ENCODE measurements around the gene JMJD1C. TPM values are rescaled to one million over a fixed set of nuclear protein-coding genes. Genes with fewer than 3 reads are reported as not detected.

Gene JMJD1C
- total and polyA plus RNA-seq, 10 of the 15 experiments (the other 5 are each of a cell fraction or from before 2014, with no cell fraction given): 31.2 to 83.3 (median 49.5) TPM

GRCh38 chr10:63384001-63384400 is 81.8 kb downstream of the JMJD1C start:
- H3K27me3 ChIP-seq (replicated peaks in 1 of 2; ENCODE audit: control insufficient read depth in 2 of 2, insufficient read depth in 2 of 2, low read length in 1 of 2): no peaks in the 10 kb centered on the region
- in situ Hi-C loops (cut with MboI): no loop called here
- DNase-seq (ENCODE audit: low read depth, low spot score) (no peak), FAIRE-seq (no peak), ATAC-seq (no peak)
- H2AFZ ChIP-seq (ENCODE audit: control insufficient read depth, low read depth, low read length): no peak overlapping the region
- ChIA-PET CTCF (interaction anchor here (0.6 to 1.8 kb wide), 4 partner anchors 24 to 337 kb away, joined by 3 to 5 read pairs (median 4); no protein-coding TSS in a partner anchor), POLR2A (interaction anchor here (0.6 to 1.4 kb wide), 2 partner anchors 12 to 119 kb away, joined by 3 to 5 read pairs; no protein-coding TSS in a partner anchor), SMC1A (ENCODE audit: uncharacterized antibody, unreplicated experiment) (interaction anchor here (1.0 to 1.9 kb wide), 7 partner anchors 13 to 182 kb away, joined by 3 to 5 read pairs (median 3); no protein-coding TSS in a partner anchor), RAD21 (ENCODE audit: unreplicated experiment) (interaction anchor here (0.7 to 2.0 kb wide), 6 partner anchors 124 to 336 kb away, joined by 3 to 6 read pairs (median 4); no protein-coding TSS in a partner anchor)
- no TSS peak for BruUV-seq (replicated peaks)
- intact Hi-C loops (cut with micrococcal nuclease; ENCODE audit: unreplicated experiment): no loop called here
- H3K9me3 ChIP-seq (replicated peaks; ENCODE audit: control insufficient read depth, insufficient read depth, low read length): no peaks in the 10 kb centered on the region
- H3K9ac ChIP-seq (ENCODE audit: control insufficient read depth, insufficient read depth, low read length): no peak overlapping the region
- TF ChIP-seq RAD21 (IDR thresholded peaks at IDR 0.05; ENCODE audit: insufficient read depth, low read depth, low read length) (no peak), HDAC6 (IDR thresholded peaks at IDR 0.05; ENCODE audit: unreplicated experiment) (no peak), REST (IDR thresholded peaks at IDR 0.05; ENCODE audit: low read depth, low read length) (no peak), RAD51 (IDR thresholded peaks at IDR 0.05) (no peak), ATF3 (IDR thresholded peaks at IDR 0.05; ENCODE audit: borderline replicate concordance, extremely low read depth, low read depth, low read length) (no peak)
- WGBS (ENCODE audit: insufficient coverage, insufficient replicate concordance, low lambda C conversion rate, missing lambda C conversion rate): 46% methylated on average over 1 of the region's 1 CpG
- no peaks in the 10 kb centered on the region; a peak in 1 of 4 replicates for H3K36me3 ChIP-seq (ENCODE audit: control insufficient read depth in 2 of 2, insufficient read depth in 2 of 2, low read length in 1 of 2)
- no peak overlapping the region for H3K4me3 ChIP-seq
- H3K27ac ChIP-seq (ENCODE audit: control insufficient read depth, insufficient read depth): no peak overlapping the region
- H3K79me2 ChIP-seq (ENCODE audit: control insufficient read depth, insufficient read depth, low read length): peaks cover 27% of the 10 kb centered on the region
- 0 out of 2 replicates have a peak, but pooled peaks cover 3% of the 10 kb centered on the region for H4K20me1 ChIP-seq (ENCODE audit: control insufficient read depth, insufficient read depth)
- H3K4me2 ChIP-seq (ENCODE audit: control insufficient read depth, insufficient read depth): no peak overlapping the region
- peaks cover 7% of the 10 kb centered on the region; the same call in 1 of the 2 replicates for H3K4me1 ChIP-seq (ENCODE audit: control insufficient read depth, insufficient read depth, low read length)

All from GM12878 (cell line).